CD14-positive monocyte (primary cell): ENCODE results near the gene TPCN1. TPM values are rescaled to one million over a fixed set of nuclear protein-coding genes. Genes with fewer than 3 reads are reported as not detected.

Source experiments
- DNase-seq, 3 donors: peaks; one replicate each; pipeline ENCODE4 v3.0.0-alpha.2; 2011 to 2022
- H2AFZ ChIP-seq: 2 replicates; pipeline ENCODE4 v1.6.0; 2012; ENCODE audit warnings: mild to moderate bottlenecking, low read depth, low read length, inconsistent platforms; ENCODE audit not compliant: insufficient read depth, poor library complexity, severe bottlenecking
- H3K27ac ChIP-seq, 2 donors: 1 replicate in 1 of 2; 2 replicates in 1 of 2; pipeline ENCODE4 v1.5.1; 2012 to 2013; ENCODE audit warnings: low read length in 2 of 2, control low read depth in 1 of 2, inconsistent platforms in 1 of 2, low read depth in 1 of 2, mild to moderate bottlenecking in 1 of 2
- H3K27me3 ChIP-seq, 2 donors: one replicate each; pipeline versions ENCODE4 v1.6.0 to v1.6.1; 2011 to 2013; ENCODE audit warnings: low read length in 2 of 2; ENCODE audit not compliant: control insufficient read depth in 2 of 2, insufficient read depth in 2 of 2
- H3K36me3 ChIP-seq, 2 donors: replicated peaks in 1 of 2; 1 replicate in 1 of 2; 2 replicates in 1 of 2; pipeline versions ENCODE4 v1.5.1 to v1.6.1; 2012 to 2013; ENCODE audit warnings: low read length in 2 of 2, control low read depth in 1 of 2, inconsistent platforms in 1 of 2, mild to moderate bottlenecking in 1 of 2; ENCODE audit not compliant: insufficient read depth in 2 of 2, control insufficient read depth in 1 of 2
- H3K4me1 ChIP-seq, 2 donors: 1 replicate in 1 of 2; 2 replicates in 1 of 2; pipeline versions ENCODE4 v1.5.1 to v1.6.1; 2012 to 2013; ENCODE audit warnings: low read length in 2 of 2, control low read depth in 1 of 2, inconsistent platforms in 1 of 2, mild to moderate bottlenecking in 1 of 2, moderate library complexity in 1 of 2; ENCODE audit not compliant: insufficient read depth in 2 of 2, control insufficient read depth in 1 of 2
- H3K4me2 ChIP-seq: replicated peaks from 2 replicates; pipeline ENCODE3; 2012; ENCODE audit warnings: low read length, moderate library complexity, mild to moderate bottlenecking; ENCODE audit not compliant: poor library complexity, severe bottlenecking; ENCODE audit errors: extremely low read depth
- H3K4me3 ChIP-seq, 3 experiments: fragments of 200-600 bp in 1 of 3; sonication (generic) in 1 of 3; replicated peaks in 1 of 3; 1 replicate in 2 of 3; 2 replicates in 1 of 3; pipeline ENCODE4 v1.5.1; 2011 to 2013; ENCODE audit warnings: low read length in 3 of 3, mild to moderate bottlenecking in 3 of 3, control low read depth in 2 of 3, low read depth in 2 of 3, inconsistent platforms in 1 of 3, moderate library complexity in 1 of 3
- H3K79me2 ChIP-seq: 2 replicates; pipeline ENCODE4 v1.6.0; 2012; ENCODE audit warnings: mild to moderate bottlenecking, control low read depth, inconsistent platforms, low read length, moderate library complexity; ENCODE audit not compliant: insufficient read depth
- H3K9ac ChIP-seq: 2 replicates; pipeline ENCODE4 v1.6.0; 2017; ENCODE audit warnings: low read length, mild to moderate bottlenecking; ENCODE audit not compliant: insufficient read depth, poor library complexity, severe bottlenecking
- H3K9me3 ChIP-seq, 2 donors: replicated peaks in 1 of 2; 1 replicate in 1 of 2; 2 replicates in 1 of 2; pipeline versions ENCODE4 v1.5.1 to v1.6.1; 2012 to 2013; ENCODE audit warnings: low read length in 2 of 2, control low read depth in 1 of 2; ENCODE audit not compliant: control insufficient read depth in 1 of 2, insufficient read depth in 1 of 2
- H4K20me1 ChIP-seq: 2 replicates; pipeline ENCODE4 v1.6.0; 2012; ENCODE audit warnings: mild to moderate bottlenecking, low read length, control low read depth, moderate library complexity; ENCODE audit not compliant: insufficient read depth
- H3K27ac Mint-ChIP-seq, 7 donors: one replicate each; pipeline ENCODE4 v1.8.0; 2020; ENCODE audit warnings: mild to moderate bottlenecking in 7 of 7, mixed read lengths in 7 of 7, moderate library complexity in 6 of 7, inconsistent platforms in 2 of 7
- H3K27me3 Mint-ChIP-seq, 3 donors: one replicate each; pipeline ENCODE4 v1.8.0; 2021 to 2022; ENCODE audit warnings: low read depth in 3 of 3, mild to moderate bottlenecking in 3 of 3, mixed read lengths in 3 of 3, moderate library complexity in 3 of 3, inconsistent platforms in 1 of 3
- H3K36me3 Mint-ChIP-seq, 2 donors: one replicate each; pipeline ENCODE4 v1.8.0; 2020; ENCODE audit warnings: mixed read lengths in 2 of 2, inconsistent platforms in 1 of 2, mild to moderate bottlenecking in 1 of 2
- H3K4me1 Mint-ChIP-seq: one replicate; pipeline ENCODE4 v1.8.0; 2020; ENCODE audit warnings: mild to moderate bottlenecking, mixed read lengths
- H3K4me3 Mint-ChIP-seq, 2 donors: one replicate each; pipeline ENCODE4 v1.8.0; 2020; ENCODE audit warnings: mild to moderate bottlenecking in 2 of 2, mixed read lengths in 2 of 2, moderate library complexity in 1 of 2
- H3K9me3 Mint-ChIP-seq, 7 donors: one replicate each; pipeline ENCODE4 v1.8.0; 2020 to 2022; ENCODE audit warnings: mixed read lengths in 7 of 7, mild to moderate bottlenecking in 6 of 7, moderate library complexity in 6 of 7, inconsistent platforms in 2 of 7
- WGBS: methylation state at CpG from one replicate; pipeline ENCODE4 v1.1.5; 2013; ENCODE audit warnings: missing lambda C conversion rate; ENCODE audit not compliant: insufficient coverage; 5-methylcytosine and 5-hydroxymethylcytosine counted together
- intact Hi-C, 2 donors: fragments of 100-400 bp; cut with micrococcal nuclease; formaldehyde crosslinking; loops; one replicate each; pipeline versions ENCODE4 v1.15.0 to v1.15.1; 2023
- polyA plus RNA-seq, 3 donors: library from polyadenylated mRNA; depleted of rRNA in 1 of 3; unstranded in 2 of 3; stranded (reverse) in 1 of 3; fragments of 300-500 nt in 2 of 3; fragments of >200 nt in 1 of 3; fragmentation: Illumina TruSeq in 2 of 3; gene quantifications; 1 replicate in 2 of 3; 2 replicates in 1 of 3; pipeline ENCODE4 v1.2.3, GENCODE V29; 2012 to 2021
- small RNA-seq: library from RNA; depleted of rRNA; stranded (forward); fragments of <200 nt; gene quantifications from one replicate; pipeline ENCODE3, GENCODE V24; 2012; ENCODE audit warnings: low read depth; ENCODE audit not compliant: insufficient read length
- TF ChIP-seq, protein P1 (sequence below): fragments of 200-600 bp; IDR thresholded peaks from one replicate; pipeline ENCODE4 v1.8.0; 2022; ENCODE audit warnings: antibody characterized with exemption, mild to moderate bottlenecking

TPCN1 gene
- polyA plus RNA-seq, 3 donors, result 20.4 to 110 (median 34.9) TPM

DNA sequence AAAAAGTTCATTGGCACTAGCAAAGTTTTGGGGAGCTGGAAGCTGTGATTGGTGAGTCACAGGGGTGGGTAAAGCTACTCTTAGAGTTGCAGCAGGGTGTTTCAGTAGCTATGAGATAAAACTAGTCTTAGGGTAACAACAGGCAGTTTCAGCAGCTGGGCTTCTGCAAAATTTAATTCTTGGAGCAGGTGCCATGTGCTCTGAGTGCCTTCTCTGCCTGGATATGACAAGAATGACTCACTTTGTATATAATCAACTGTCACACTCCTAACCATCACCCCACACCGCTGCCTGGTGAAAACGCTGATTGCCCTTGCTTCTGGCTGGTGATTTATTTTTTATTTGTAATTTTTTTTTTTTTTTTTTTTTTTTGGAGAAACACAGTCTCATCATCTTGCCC is 126.6 kb downstream of the TPCN1 start:
- H3K4me2 ChIP-seq, result no peak overlapping the region
- H3K27ac ChIP-seq, result no peak overlapping the region
- no peaks in the 10 kb centered on the region for H3K79me2 ChIP-seq
- H3K27me3 ChIP-seq, result no peaks in the 10 kb centered on the region
- intact Hi-C loops, result no loop called here
- no peak overlapping the region for H3K9ac ChIP-seq
- H4K20me1 ChIP-seq, result no peaks in the 10 kb centered on the region
- peaks cover 16% of the 10 kb centered on the region for H3K4me1 Mint-ChIP-seq
- H3K4me1 ChIP-seq, result peaks cover 0 to 7% of the 10 kb centered on the region in 2 donors
- peaks cover 2 to 10% (median 6%) of the 10 kb centered on the region in 3 donors for H3K27me3 Mint-ChIP-seq
- H2AFZ ChIP-seq, result no peak overlapping the region
- H3K4me3 Mint-ChIP-seq, result no peak overlapping the region
- no CpG with 5 or more reads among the region's 2 CpGs for WGBS
- H3K9me3 ChIP-seq, result no peaks in the 10 kb centered on the region
- H3K27ac Mint-ChIP-seq, result no peak overlapping the region
- H3K36me3 Mint-ChIP-seq, result no peaks in the 10 kb centered on the region
- TF ChIP-seq, protein P1, sequence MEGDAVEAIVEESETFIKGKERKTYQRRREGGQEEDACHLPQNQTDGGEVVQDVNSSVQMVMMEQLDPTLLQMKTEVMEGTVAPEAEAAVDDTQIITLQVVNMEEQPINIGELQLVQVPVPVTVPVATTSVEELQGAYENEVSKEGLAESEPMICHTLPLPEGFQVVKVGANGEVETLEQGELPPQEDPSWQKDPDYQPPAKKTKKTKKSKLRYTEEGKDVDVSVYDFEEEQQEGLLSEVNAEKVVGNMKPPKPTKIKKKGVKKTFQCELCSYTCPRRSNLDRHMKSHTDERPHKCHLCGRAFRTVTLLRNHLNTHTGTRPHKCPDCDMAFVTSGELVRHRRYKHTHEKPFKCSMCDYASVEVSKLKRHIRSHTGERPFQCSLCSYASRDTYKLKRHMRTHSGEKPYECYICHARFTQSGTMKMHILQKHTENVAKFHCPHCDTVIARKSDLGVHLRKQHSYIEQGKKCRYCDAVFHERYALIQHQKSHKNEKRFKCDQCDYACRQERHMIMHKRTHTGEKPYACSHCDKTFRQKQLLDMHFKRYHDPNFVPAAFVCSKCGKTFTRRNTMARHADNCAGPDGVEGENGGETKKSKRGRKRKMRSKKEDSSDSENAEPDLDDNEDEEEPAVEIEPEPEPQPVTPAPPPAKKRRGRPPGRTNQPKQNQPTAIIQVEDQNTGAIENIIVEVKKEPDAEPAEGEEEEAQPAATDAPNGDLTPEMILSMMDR, result no peak
- peaks cover 0 to 4% (median 0%) of the 10 kb centered on the region in 7 donors for H3K9me3 Mint-ChIP-seq
- H3K4me3 ChIP-seq, result no peak overlapping the region
- DNase-seq, result no peak
- H3K36me3 ChIP-seq, result no peaks in the 10 kb centered on the region

Small RNAs within 50 kb of the gene (small RNA-seq; reads per million reads assigned to genes)
- gene MIR6762 (not detected), gene RF00019 (not detected)

Other genes with a start within 250 kb of the TPCN1 start
- gene OAS2, start 242.9 kb upstream of the TPCN1 start, polyA plus RNA-seq, result 10 to 100 TPM; 27.7 to 55.9 (median 40.1) TPM
- gene DTX1, start 164.7 kb upstream of the TPCN1 start, polyA plus RNA-seq, result under 1 TPM in 2 of 3 donors, not detected in 1; 0.04 TPM
- not detected for gene RASAL1, start 85.7 kb upstream of the TPCN1 start, polyA plus RNA-seq
- gene CFAP73, start 71.7 kb upstream of the TPCN1 start, polyA plus RNA-seq, result under 1 TPM in 1 of 3 donors, not detected in 2; 0.14 TPM
- gene DDX54, start 36.0 kb upstream of the TPCN1 start, polyA plus RNA-seq, result 10 to 100 TPM in 2 of 3 donors, 1 to 10 TPM in 1; 7.9 to 32.2 (median 13.6) TPM
- gene RITA1, start 35.7 kb upstream of the TPCN1 start, polyA plus RNA-seq, result 10 to 100 TPM in 2 of 3 donors, 1 to 10 TPM in 1; 4.9 to 17.6 (median 16.4) TPM
- gene SLC8B1, start 113.6 kb downstream of the TPCN1 start, polyA plus RNA-seq, result 10 to 100 TPM; 21.6 to 46.0 (median 32.4) TPM
- 10 to 100 TPM in 1 of 3 donors, 1 to 10 TPM in 2; 8.5 to 12.4 (median 8.8) TPM for gene PLBD2, start 137.1 kb downstream of the TPCN1 start, polyA plus RNA-seq
- 1 to 10 TPM in 2 of 3 donors, under 1 TPM in 1; 0.89 to 2.3 (median 1.1) TPM for gene SDS, start 182.4 kb downstream of the TPCN1 start, polyA plus RNA-seq
- gene SDSL, start 200.9 kb downstream of the TPCN1 start, polyA plus RNA-seq, result 10 to 100 TPM in 1 of 3 donors, 1 to 10 TPM in 2; 4.6 to 10.0 (median 6.5) TPM